ENCODE results near the gene ATP11B.
"Not testable (repeated sequence)": the region's sequence is repeated elsewhere in the genome, so short reads cannot be mapped to it uniquely, and the experiment has no call there.

GRCh38 chr3:182870917-182871316 lies 77.6 kb downstream of the ATP11B start:
- TF ChIP-seq EZH2 (IDR thresholded peaks at IDR 0.05; ENCODE audit: insufficient read depth, poor library complexity, severe bottlenecking); EZH2phosphoT487 (IDR thresholded peaks at IDR 0.05; ENCODE audit: insufficient read depth, low read depth): not testable (repeated sequence)

Measured in GM23248 (cell line).